DND-41 (cell line): ENCODE results near the gene CYP1B1.
"Not testable (repeated sequence)": the region's sequence is repeated elsewhere in the genome, so short reads cannot be mapped to it uniquely, and the experiment has no call there.

Source experiments
- EZH2 ChIP-seq: IDR thresholded peaks from 3 replicates; pipeline ENCODE4 v1.6.1; 2012; ENCODE audit warnings: borderline replicate concordance, low read depth, mild to moderate bottlenecking, moderate library complexity, low read length, inconsistent platforms; ENCODE audit not compliant: severe bottlenecking
- TF ChIP-seq, protein P1 (sequence below): IDR thresholded peaks from 2 replicates; pipeline ENCODE4 v1.5.1; 2012; ENCODE audit warnings: borderline replicate concordance, low read length, moderate library complexity, mild to moderate bottlenecking; ENCODE audit not compliant: poor library complexity, severe bottlenecking; ENCODE audit errors: extremely low read depth

- TF ChIP-seq, protein P1, sequence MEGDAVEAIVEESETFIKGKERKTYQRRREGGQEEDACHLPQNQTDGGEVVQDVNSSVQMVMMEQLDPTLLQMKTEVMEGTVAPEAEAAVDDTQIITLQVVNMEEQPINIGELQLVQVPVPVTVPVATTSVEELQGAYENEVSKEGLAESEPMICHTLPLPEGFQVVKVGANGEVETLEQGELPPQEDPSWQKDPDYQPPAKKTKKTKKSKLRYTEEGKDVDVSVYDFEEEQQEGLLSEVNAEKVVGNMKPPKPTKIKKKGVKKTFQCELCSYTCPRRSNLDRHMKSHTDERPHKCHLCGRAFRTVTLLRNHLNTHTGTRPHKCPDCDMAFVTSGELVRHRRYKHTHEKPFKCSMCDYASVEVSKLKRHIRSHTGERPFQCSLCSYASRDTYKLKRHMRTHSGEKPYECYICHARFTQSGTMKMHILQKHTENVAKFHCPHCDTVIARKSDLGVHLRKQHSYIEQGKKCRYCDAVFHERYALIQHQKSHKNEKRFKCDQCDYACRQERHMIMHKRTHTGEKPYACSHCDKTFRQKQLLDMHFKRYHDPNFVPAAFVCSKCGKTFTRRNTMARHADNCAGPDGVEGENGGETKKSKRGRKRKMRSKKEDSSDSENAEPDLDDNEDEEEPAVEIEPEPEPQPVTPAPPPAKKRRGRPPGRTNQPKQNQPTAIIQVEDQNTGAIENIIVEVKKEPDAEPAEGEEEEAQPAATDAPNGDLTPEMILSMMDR = not testable (repeated sequence)
- not testable (repeated sequence) for TF ChIP-seq EZH2
Measured at GRCh38 chr2:38084556-38084955, 8.6 kb upstream of the CYP1B1 start.
